ENCODE data around the gene PC.
"Not testable (repeated sequence)": the region's sequence is repeated elsewhere in the genome, so short reads cannot be mapped to it uniquely, and the experiment has no call there.

The PC gene

DNA sequence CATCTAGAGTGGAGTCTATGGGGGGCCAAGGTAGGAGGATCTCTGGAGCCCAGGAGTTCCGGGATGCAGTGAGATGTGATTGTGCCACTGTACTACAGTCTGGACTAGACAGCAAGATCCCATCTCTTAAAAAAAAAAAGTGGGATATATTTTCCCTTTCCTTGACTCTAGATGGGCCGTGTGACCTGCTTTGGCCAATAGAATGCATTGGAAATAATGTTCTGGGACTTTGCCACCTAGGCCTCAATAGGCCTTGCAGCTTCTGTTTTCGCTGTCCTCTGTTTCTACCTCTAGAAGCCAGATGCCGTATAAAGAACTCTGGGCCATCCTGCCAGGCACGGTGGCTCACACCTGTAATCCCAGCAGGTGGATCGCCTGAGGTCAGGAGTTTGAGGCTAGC is 20.5 kb upstream of the PC start:
- no peak for FAIRE-seq

DNA sequence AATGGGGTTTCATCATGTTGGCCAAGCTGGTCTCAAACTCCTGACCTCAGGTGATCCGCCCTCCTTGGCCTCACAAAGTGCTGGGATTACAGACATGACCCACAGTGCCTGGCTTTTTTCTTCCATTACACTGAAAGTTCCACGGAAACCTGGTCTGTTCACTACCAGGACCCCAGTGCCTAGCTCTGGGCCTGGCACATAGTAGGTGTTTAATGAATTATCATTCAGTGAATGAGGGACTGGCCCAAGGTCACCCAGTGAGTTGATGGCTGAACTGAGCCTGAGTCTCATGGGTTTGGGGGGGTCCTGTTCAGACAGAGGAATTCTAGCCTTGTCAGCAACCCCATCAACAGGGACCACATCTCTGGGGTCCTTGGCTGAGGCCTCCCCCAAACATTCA is 20.0 kb upstream of the PC start:
- FAIRE-seq (no peak), DNase-seq (ENCODE audit: low spot score) (no peak)

More for the DNA sequence above, 20.5 kb upstream of the PC start:
- no peak for DNase-seq (ENCODE audit: low spot score)

DNA sequence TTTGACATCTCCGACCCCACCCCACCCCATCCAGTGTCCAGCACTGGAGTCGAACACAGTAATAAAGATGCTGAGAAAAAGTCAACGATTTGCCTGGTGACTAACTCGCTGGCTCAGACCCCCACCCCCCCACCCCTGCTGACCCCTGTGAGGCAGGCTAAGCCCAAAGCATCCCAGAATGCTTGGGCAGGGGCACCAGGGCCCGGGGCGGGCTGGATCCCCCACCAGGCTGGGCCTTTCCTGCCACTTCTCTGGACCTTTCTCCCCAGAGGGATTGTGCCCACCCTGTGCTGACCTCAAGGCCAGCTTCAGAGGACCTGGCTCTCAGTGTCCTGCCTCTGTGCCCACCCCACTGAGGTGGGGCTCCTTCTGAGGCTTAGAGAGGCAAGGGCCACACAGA is 18.7 kb upstream of the PC start:
- FAIRE-seq (no peak), DNase-seq (ENCODE audit: low spot score) (no peak)

DNA sequence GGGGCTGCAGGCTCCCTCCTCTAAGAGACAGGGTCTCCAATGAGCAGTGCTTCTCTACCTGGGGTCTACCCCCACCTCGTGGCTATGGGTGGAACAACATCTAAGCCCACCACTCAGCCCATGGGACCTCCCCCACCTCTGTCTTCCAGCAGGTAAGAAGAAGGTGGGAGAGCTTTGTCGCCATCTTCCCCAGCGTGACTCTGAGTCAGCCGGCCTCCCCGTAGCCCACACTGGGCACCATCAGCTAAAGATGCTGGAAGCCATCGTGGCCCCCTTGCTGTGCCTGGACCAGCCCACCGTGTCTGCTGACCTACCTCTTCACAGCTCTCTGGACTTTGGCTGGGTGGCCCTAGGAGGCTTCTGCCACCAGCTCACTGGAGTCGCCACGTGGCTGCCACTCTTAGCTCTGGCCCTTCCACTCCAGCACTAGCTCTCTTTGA is 17.9 kb upstream of the PC start:
- FAIRE-seq (no peak), DNase-seq (ENCODE audit: low spot score) (no peak)

DNA sequence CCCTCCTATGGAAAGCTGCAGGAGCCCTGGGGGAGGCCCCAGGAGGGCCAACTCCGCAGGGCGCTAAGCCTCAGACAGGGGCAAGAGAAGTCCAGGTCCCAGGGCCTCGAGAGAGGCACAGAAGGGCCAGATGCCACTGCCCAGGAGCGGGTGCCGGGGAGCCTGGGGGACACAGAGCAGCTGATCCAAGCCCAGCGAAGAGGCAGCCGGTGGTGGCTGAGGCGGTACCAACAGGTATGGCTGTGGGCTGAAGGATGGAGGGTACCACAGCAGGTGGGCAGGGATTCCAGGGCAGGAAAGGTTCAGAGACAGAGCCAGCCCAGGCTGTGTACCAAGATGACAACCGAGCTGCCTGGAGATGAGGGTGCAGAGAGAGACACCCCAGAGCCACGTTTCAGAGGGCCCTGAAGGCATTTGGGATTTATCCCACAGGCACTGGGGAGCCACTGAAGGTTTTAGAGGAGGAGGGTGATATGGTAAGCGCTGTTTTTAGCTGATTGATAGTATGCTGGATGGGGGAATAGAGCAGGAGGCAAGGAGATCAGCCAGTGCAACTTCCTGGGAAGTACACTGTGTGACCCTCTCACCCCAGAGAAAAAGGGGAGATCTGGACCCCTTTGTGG is 17.3 kb upstream of the PC start:
- DNase-seq (ENCODE audit: low spot score) (no peak), FAIRE-seq (no peak)

DNA sequence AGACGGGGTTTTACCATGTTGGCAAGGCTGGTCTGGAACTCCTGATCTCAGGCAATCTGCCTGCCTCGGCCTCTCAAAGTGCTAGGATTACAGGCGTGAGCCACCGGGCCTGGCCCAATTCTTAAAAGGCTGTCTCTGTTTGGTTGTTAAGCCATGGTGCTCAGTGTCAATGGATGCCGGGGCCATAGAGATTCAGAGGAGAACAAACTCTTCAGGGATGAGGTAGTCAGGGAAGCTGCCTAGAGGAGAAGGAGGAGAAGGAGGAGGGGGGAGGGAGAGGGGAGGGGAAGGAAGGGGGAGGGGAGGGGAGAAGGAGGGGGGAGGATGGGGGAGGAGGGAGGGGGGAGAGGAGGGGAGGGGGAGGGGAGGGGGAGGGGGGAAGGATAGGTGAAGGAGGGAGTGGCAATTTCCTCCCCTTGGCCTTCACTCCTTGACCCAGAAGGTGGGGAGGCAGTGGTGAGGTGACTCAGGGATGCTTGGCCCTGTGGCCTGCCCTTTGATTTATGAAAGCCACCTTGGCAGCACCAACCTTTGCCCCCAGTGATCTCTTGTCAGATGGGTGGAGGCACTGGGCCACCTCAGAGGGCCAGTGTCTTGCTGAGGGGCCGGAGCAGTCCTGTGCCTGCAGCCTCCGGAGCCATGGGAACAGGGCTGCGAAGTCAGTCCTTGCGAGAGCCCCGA is 16.7 kb upstream of the PC start, which contains the start of gene C11orf86:
C11orf86 (plus strand) TSS at position 581 of the 681 bp plus-strand sequence; CDS start at position 640, 59 bp downstream.
- FAIRE-seq (no peak), DNase-seq (ENCODE audit: low spot score) (no peak)

DNA sequence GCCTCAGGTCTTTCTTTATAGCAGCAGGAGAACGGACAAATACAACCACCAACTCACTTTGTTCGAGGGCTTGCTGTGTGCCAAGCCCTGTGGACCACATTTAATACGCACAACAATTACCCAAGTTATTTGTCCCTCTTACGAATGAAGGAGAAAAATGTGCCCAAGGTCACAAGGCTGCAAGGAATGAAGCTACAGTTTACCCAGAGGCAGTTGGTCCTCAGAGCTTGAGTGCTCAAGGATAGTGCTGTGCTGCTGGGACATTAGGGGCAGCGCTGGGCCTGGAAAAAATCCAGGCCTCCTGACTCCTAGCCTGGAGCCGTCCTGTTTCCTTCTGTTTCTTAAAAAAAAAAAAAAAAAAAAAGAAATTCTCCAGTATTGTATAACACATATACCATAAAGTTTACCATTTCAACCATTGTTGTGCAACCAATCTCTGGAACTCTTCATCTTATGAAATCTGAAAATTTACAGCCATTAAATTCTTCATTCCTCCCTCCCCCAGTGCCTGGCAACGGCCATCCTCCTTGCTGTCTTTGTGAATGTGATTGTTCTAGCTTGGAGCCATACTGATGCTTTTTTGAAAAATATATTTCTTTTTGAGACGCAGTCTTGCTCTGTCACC is 15.9 kb upstream of the PC start:
- no peak for FAIRE-seq
- no peak for DNase-seq (ENCODE audit: low spot score)

DNA sequence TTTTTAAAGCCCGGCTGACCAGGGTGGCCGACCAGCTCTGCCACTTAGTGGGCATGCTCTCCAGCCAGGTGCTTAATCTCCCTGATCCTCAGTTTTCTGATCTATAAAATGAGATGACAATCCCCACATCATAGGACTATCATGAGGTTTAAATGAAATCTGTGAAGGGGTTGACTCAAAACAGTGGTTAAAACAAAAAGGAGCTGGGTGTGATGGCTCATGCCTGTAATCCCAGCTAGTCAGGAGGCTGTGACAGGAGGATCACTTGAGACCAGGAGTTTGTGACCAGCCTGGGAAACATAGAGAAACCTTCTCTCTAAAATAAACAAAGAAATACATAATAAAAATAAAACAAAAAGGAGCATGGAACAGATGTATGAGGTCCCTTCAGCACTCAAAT is 13.3 kb upstream of the PC start:
- no peak for FAIRE-seq
- no peak for DNase-seq (ENCODE audit: low spot score)

DNA sequence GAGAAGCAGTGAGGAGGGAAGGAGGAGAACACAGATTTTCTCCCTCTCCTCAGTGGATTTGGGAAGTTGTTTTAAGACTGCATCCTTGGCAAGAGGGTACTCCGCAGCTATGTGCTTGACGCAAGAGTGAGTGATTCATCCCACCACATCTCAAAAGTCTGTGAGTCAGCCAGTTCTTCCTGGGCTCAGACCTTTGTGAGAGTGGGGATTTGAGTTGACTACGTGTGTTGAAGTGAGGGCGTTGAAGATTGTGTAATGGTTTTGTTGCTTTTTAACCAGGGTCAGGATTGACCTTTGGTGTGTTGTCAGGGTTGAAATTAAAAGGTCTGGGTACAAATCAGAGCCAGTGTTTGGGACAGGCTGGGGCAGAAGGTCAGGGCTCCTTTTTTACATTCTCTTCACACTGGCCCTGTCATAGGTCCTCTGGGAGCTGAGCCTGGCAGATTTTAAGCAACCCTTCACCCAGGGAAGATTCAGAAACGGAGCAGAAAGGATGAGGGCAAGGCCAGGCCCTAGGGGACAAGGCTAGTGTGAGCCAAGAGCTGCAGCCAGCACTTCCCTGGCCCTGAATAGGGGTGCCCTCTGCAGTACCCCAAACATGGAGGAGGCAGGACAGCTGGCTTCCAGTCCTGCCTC is 12.7 kb upstream of the PC start:
- FAIRE-seq (no peak), DNase-seq (ENCODE audit: low spot score) (peak; percentile 88)

DNA sequence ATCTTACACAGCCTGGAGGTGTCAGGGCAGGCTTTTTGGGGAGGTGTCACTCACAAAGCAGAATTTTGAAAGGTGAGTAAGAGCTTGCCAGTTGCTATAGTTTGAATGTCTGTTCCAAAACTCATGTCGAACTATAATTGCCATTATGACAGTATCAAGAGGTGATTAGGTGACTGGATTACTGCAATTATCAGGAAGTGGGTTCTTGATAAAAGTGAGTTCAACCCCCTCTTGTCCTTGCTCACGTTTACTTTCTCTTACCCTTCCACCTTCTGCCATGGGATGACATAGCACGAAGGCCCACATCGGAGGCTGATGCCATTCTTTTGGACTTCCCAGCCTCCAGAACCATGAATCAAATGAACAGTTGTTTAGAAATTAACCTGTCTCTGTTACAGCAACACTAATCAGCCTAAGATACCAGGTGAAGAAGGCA is 12.2 kb upstream of the PC start:
- no peak for FAIRE-seq

DNA sequence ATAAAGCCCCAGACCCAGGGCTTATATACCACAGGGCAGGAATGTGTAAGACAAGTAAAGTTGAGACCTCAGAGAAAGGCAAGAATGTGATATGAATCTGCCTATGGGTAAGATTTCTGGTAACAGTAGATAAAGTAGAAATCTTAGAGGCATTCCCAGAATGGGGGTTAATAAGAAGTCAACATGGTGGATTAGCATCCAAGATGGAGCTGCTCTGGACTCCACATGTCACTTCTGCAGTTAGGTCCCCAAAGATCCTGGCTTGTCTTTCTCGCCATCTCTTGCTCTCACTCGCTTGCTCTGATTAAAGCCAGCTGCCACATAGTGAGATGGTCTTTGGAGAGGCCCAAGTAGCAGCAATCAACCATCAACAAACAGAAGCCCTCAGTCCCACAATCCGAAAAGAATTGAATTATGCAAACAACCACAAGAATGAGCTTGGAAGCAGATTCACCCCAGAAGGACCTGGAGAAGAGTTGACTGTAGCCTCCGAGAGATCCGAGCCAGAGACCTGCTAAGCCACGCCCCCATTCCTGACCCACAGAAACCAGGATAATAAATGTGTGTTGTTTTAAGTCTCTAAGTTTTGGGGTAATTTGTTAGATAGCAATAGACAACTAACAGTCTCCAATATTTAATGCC is 11.5 kb upstream of the PC start:
- no peak for FAIRE-seq
- no peak for DNase-seq (ENCODE audit: low spot score)

More for the DNA sequence above, 12.2 kb upstream of the PC start:
- no peak for DNase-seq (ENCODE audit: low spot score)

DNA sequence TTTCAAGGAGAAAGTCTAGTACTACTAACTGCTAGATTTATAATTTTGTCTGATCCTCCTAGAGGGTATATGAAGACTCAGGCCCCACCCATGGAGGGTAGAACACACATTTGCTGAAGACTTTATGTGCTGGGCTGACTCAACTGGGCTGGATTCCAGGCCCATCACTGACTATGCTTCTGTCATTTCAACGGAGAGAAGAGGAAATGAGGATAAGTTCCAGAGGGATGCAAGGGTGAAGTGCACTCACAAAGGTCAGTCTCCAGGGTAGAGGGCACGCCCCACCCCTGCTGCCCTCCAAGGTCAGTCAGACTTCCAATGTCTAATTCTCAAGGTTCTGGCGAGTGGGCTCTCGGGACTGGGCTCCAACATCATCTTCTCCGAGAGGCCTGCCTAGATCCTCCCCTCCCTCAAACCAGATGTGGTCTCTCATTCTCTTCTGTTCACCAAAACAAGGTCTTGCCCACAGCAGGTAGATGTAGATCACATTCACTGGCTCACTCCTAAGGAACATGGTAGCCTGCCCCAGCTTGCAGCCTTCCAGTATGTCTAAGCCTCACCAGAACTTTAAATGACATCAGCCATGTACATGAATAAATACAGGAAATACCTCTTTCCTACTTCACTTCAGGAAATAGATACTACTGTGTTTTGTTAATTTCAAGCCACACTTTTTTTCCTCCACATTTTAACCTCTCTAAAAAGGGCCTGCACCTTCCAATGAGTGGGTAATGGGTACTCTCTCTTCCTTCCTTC is 9.7 kb upstream of the PC start:
- no peak for FAIRE-seq
- DNase-seq (ENCODE audit: low spot score): peak; percentile 46

DNA sequence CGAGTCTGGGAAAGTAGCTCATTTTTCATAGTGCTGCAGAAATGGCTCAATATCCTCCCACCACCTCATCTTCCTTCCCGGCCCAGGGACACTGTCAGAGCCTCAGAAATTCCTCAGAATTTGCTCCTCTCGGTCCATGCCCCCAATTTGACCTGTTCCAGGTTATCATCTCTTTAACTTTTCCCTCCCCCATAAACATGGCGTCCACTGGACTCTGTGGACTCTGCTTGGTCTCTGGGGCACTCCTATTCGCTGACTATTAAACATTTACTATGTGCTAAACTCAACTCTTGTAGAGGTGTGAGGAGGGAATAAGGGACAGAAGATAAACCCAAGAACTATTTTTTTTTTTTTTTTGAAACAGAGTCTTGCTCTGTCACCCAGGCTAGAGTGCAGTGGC is 8.2 kb upstream of the PC start:
- no peak for FAIRE-seq

DNA sequence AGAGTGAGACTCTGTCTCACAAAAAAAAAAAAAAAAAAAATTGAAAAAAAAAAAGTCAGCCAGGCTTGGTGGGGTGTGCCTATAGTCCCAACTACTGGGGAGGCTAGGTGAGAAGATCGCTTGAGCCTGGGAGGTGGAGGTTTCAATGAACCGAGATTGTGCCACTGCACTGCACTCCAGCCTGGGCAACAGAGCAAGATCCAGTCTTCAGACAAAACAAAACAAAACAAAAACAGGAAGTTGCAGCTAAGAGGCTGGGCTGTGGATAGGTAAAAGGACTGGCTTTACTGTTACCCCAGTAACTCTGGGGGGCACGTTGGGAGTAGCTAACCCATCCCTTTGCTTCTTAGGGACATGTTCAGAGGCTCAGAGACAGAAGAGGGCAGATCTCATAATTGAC is 6.3 kb upstream of the PC start:
- DNase-seq (ENCODE audit: low spot score): no peak
- no peak for FAIRE-seq

More for the DNA sequence above, 8.2 kb upstream of the PC start:
- DNase-seq (ENCODE audit: low spot score): no peak

DNA sequence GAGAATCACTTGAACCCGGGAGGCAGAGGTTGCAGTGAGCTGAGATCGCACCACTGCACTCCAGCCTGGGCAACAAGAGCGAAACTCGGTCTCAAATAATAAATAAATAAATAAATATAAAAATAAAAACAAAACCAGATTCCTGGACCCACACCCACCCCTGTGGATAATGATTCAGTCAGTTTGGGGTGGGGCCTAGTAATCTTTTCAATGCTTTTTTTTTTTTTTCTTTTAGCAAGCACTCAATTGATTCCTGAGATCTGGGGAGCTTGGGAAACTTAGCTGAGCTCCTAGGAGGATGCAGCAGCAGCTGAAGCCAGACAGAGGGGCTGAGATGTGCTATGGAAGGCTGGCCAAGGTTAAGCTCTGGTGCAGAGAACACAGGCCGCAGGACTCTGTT is 4.6 kb upstream of the PC start:
- no peak for DNase-seq (ENCODE audit: low spot score)
- FAIRE-seq: no peak

DNA sequence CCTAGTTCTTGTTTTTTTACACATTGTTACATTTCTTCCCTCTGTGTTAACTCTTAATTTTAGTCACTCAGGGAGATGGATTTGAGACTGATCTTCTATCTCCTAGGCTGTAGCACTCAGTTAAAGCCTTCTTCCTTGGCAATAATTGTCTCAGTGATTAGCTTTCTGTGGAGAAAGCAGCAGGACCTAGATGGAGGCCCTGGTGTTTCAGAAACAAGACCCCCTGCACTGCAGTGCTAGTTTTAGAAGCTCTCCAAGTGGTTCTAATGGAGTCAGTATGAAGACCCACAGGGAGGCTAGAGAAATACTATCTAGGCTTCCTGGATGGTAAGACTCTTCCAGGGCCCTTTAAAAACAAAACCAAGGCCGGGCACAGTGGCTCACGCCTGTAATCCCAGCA is 4.1 kb upstream of the PC start:
- DNase-seq (ENCODE audit: low spot score) (no peak), FAIRE-seq (no peak)

DNA sequence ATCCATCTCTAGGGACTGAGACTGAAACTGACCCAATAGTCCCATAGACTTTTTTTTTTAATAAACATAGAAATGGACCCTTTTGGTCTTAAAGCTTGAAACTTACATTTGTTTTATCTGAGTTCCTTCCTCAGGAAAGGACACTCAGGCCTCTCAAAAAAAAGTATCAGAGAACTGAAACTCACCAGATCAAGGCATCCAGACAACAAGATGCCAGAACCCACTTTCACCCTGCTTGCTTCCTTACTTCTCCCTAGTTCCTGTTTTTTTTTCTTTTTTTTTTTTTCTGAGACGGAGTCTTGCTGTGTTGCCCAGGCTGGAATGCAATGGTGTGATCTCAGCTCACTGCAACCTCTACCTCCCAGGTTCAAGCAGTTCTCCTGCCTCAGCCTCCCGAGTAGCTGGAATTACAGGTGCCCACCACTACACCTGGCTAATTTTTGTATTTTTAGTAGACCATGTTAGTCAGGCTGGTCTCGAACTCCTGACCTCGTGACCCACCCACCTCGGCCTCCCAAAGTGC is 3.6 kb upstream of the PC start:
- DNase-seq (ENCODE audit: low spot score); FAIRE-seq: not testable (repeated sequence)

DNA sequence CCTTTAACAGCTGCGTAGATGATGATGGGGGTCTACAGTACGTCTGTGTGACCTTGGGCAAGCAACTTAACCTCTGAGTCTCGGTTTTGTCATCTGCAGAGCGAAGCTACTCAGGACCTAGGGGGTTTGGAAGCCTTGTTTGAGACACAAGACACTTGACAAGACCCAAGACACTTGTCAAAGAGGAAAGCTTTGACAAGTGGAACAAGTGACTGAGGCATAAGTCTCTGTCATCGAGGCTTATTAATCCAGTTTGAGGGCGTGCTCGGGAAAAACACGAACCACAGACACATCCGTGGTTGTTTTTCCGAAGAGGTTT is 732 bp upstream of the PC start:
- FAIRE-seq: no peak
- no peak for DNase-seq (ENCODE audit: low spot score)

DNA sequence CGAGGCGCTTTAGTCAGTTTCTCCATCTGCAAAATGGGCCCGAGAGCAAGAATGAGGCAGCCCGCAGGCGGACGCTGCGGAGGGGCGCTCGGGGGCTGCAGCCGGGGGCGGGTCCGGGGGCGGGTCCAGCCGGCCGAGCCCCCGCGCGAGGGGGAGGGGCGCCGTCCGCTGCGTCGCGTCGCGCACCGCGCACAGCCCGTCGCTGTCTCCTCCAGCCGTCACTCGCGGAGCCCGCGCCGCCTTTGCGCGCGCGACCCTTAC is 282 bp downstream of the PC start:
- FAIRE-seq (peak; percentile 83), DNase-seq (ENCODE audit: low spot score) (peak; percentile 83)

DNA sequence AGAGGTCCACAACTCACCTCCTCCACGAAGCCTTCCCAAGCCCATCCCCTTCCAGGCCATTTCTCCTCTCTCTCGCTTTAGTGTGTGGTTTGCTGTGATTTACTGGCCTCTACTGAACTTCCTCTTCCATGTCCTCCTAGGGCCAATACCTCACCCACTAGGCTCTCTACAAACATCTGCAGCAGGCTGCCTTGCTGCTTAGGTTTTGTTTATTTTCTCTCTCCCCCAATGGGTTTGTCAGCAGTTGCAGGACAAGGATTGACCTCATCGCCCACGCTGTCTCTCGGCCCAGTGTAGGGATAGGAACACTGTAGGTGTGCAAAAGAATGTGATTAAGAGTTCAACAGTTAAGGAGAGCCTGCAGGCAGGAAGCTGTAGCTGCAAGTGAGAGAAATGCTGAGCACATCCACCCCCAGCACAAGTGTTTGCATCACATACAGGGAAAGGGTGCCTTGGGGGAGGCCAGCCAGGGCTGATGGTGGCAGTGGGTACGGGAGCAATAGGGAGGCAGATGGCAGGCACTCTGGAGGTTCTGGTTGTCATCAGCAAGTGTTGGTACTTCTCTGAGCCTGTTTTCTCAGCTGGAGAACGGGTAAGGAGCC is 1.4 kb downstream of the PC start:
- DNase-seq (ENCODE audit: low spot score) (no peak), FAIRE-seq (no peak)
